EH (cell line): Measurements from ENCODE around the gene HES6.

Experiments used
- DNase-seq: peaks from one replicate; pipeline ENCODE4 v3.0.0-alpha.2; 2015; ENCODE audit warnings: low read depth

HES6 gene

DNA sequence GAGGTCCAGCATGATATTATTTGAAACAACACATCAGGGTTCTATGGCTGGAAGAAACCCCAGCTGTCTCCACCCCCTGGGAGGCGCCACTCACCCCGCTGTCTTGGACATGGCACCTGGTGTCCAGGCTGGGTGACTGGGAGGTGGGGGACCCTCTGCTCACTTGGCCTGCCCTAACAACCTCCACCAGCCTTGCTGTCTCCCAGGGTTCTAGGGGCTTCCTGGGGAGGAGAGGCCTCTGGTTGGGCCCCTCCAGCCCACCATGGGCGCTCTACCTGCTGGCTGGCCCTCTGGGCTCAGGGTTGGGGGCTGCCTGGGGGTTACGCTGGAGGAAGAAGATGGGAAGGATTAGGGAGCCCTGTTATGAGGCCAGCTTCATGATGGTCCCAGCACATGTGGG lies 32.3 kb upstream of the HES6 start:
- no peak for DNase-seq

DNA sequence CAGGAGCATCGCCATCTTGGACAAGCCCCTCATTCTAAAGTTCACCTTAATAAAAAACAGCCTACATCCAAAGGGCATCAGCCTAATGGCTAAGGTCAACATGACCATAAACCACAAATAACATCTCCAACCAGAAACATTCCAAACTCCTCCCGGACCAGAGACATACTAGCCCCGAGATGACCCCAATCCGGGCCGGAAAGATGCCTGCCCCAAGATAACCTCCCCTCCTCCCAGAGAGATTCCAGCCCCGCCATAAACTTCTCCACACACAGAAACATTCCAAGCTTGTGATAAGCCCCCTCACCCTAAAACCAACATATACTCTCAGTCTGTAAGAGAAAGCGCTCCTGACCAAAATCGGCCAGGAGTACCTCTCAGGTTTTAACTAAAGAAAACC lies 31.8 kb upstream of the HES6 start:
- peak; percentile 35 for DNase-seq

DNA sequence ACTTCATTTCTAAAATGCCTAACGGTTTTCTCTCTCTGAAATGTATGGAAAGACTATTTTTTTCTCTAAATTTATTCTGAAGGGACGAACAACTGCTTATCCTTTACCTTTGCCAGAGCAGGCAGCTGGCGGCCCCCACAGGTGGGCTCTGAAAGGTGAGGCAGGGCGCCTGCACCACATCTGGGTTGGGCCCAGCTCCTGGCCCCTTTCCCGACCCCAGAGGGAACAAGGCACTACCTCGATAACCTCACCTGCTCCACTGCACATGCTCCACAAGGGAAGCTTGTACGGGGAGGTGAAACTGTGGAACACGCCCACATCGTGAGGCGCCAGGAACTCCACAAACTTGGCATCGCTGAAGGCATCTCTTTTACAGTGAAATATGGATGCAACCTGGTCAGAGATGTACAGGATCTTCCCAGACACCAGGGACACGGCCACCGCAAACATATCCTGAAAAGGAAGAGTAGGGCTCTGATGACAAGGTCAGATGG lies 31.3 kb upstream of the HES6 start:
- no peak for DNase-seq

DNA sequence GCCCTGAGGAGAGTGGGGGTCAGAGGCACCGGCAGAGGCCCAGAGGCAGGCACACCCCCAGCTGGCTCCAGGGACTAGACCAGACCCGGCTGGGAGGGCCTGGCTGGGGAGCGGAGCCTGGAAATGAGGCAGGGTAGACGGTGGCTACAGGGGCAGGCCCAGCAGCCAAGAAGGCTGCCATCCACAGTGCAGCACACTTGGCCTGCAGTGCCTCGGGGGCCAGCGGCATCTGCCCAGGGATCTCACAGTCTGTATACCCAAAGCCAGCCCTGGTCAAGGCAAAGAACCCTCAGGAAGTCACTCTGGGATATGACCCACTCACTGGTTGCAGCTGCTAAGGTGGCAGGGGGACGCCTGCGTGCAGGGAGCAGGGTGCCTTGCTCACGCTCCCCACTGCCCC lies 30.8 kb upstream of the HES6 start:
- DNase-seq = no peak

DNA sequence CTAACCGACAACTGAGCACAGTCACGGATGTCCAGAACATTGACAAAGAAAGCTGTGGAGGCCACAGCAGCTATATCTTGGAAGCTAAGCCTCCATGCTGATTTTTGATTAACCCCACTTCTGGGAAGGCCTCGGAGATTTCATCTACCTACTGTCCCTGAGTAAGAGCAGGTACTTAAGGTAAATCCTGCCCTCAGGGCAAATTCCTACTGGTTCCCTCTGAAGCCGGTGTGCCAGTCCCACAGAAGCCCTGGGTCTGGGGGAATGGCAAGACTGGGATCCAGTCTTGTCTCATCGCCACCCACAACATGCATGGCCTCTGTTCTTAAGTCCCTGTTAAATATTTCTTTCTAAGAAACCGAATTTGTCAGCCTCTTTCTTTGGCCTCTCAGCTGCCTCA lies 29.9 kb upstream of the HES6 start:
- no peak for DNase-seq

DNA sequence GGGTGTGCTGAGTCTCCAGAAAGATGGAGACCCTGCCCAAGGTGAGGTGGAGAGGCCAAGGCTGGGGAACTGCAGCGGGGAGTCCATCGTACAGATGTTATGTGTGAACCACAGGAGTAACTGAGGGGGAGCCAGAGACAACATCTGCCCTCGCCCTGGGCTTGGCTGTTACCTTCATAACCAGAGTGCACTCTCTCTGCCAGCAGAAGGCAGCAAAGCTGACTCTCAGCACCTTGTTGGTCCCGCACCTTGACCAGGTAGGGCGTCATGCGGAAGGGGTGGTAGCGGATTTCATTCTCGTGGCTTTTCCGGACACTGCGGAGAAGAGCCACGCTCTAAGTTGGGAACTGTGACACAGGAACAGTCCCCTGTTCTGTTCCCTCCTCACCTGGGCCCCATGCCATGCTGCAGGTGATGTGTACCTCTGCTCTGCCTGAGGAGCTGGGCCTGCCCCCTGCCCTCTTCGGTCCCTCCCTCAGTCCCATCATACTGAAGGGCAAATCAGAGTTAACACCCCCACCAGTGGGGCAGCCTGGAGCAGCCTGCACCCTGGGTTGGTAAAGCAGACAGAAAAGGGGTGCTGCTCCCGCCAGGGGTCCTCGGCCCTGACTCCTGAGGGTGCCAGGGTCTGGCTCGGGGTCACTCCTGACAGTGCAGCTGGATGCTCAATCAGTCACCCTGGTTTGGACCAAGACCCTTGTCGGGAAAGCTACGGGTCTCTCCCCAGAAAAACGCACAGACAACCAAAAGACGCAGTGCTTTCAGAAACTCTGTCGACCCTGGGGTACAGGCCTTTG lies 28.2 kb upstream of the HES6 start:
- no peak for DNase-seq

DNA sequence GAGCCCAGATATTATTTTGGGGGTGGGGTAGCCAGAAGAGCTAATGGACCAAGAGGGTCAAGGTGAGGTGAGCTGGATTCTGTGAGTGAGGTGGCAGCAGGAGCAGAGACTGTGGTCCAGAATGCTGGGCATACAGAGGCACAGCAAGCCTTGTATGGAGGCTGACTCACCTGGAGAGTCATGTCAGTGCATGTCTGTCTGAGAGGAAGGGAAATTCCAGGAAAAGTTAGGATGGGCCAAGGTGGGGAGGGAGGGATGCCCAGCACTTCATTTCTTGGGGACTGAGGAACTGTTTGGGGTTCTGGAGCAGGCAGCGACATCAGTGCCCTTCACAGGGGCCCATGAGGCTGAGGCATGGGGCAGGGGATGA lies 27.5 kb upstream of the HES6 start:
- no peak for DNase-seq

DNA sequence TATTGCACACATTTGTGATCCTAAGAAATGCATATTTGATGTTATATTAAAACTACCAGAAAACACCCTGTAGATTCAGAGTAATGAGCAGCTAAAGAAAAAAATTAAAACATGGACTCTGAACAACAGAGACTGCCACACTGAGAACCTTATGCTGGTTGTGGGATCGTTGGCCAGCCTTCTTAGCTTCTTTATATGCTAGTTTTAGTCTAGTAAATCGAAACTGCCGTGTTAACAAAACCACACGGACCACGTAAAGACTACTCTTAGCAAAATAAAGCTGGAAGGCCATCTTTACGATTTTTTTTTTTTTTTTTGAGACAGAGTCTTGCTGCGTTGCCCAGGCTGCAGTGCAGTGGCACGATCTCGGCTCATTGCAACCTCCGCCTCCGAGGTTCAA lies 25.8 kb upstream of the HES6 start:
- DNase-seq = no peak

DNA sequence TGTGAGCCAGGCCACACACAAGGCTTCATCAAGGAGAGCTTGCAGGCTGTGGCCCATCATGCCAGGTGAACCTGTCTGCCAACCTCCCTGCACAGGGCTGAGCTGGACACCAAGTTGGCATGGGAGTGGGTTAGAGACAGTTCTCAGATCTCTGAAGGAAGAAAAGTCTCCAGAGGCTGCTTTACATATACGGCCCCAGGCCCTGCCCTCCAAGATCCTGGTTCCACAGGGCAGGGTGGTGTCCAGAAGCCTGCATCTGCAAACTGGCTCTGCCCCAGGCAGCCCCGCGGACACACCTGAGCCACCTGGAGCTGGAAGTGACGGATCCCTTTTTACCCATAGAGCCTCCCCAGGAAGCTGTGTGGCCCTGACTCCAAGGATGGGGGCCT lies 24.2 kb upstream of the HES6 start:
- no peak for DNase-seq

DNA sequence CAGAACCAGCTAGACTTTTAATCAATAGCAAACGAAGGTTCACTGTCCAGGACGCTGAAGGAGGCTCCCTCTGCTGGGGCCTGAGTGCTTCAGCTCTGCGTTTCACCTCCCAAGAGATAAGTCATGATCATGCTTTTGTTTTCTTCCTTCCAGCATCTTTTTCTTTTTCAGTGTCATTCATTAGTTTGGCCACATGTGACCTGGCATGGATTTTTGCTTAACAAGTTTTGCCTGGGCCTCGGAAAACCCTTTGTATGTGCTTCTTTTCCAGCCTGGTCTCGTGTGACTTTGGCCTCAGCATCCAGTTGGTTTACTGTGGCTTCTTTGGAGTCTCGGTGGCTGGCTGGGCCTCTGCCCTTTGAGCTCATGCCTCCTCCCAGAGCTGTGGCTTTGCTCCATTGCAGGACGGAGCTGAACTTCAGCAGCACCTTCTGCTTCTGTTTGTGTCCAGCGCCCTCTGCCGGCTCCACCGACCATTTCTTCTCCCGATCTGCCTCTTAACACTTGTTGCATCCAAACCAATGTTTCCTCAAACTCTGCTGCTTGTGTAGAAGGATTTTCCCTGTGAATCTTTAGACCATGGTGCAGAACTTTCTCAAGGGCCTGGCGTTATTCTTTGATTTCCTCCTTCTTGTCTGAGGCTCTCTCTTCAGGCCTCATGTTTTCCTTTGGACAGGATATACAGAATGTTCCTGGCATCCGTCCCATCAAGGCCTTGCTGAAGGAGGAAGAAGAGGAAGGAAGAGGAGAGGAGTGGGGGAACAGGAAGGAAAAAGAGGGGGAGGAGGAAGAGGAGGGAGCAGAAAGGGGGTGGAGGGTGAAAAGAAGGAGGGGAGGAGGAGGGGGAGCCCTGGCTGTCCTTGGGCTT lies 23.6 kb upstream of the HES6 start:
- peak; percentile 93 for DNase-seq

DNA sequence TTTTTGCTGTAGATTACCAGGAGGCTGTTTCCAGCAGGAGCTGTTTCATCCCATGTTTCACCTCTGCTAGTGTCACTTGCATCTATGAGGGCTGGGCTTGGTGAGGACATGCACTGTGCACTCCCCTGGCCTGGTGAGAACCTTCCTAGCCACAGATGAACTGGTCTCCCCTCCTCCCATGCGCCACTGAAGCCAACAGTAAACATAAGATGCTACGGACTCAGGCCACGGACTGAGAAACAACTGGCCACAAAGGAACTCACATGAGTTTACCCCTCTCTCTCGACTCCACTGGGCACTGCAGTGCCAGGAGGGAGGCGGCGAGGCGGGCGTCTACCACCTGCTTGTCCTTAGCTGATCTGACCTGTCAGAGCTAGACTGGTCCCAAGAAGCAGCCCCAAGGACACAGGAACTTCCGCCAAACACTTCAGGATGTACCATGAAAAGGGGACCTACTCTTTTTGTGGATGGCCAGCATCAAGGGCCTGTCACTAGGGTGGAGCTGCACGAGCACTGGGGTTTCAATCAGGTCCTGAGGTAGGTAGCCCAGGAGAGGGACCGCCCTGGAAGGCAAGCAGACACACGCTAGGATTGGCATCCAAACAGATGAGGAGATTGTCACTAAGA lies 22.8 kb upstream of the HES6 start:
- DNase-seq = no peak

DNA sequence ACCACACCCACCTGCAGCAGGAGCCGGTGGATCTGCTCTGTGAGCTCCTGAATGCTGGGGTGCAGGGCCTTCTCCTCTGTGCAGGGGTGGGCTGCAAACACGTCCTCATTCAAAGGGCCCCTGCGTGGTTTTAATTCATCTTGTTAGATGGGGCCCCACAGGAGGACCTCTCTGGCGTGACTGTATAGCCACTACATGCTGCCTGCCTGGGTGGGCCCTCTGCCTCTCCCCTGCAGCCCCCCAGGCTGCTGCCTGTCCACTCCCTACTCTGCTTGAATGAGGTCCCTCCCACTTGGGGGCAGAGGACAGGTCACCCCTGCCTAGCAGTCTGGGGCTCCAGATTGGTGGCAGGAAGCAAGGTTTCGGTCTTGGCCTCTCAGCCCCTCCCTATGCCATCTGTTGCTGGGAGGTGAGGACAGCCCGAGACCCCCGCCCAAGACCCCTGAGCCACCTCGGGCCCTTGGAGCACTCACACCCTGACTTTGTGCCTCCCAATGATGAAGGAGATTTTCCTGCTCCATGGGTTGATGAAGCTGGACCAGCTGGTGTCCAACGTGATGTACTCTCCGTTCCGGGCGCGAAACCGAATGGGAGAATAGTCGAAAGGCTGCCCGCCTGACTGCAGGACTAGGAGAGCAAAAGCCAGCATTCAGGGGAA lies 22.0 kb upstream of the HES6 start:
- no peak for DNase-seq

DNA sequence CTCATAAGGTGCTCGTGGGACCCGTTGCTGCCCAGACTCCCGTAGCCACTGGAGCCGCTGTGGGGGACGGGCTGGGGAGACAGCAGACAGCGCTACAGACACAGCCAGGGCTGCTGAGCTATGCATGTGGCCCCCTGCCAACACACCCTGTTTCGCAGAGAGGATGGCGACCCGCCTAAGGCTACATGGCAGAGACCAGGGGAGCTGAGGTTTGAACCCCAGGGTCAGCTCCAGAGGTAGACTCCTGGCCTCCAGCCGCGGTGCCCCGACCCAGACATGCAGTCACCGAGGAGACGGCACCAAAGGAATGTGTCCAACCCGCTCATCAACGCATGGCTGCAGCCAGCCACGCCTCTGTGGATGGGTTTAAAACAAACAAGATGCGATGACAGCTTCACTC lies 21.0 kb upstream of the HES6 start:
- no peak for DNase-seq

DNA sequence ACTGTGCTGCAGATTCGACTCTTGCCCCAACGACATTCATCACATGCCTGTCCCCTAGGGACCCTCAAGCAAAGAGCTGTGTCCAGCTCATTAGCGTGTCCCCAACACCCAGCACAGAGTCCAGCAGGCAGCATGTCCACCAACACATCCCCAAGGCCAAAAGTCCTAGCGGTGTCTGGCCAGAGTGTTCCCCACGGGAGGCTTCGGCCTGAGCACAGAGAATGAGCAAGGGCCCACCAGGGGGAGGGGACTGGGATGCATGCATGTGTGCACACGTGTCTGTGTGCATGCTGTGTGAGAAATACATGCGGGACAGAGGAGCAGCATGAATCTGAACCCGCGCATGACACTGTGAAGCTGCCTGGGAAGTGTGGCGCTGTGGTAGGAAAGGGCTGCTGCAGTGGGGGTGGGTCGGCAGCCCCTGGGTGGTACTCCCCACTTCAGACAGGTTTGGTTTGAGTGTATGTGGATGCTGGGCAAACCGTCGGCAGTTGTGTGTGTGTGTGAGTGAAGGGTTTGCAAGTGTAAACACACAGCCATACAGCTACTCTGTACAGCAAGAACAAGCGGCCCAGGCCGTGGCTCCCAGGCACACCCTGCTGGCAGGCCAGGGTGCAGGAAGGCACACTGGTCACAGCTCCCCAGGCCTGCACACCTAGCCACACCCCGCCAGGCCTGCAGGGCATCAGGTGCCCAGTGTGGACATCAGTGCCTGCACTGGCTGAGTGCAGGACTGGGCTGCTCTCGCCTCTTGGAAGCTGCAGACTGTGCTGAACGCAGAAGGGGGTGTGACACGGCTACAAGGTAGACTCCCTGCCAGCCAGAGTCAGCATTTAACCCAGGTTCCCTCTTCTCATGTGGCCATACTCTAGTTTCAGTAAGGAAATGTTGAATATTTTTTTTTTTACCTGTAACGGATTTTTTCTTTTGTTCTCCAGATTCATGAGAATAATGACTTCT lies 19.5 kb upstream of the HES6 start:
- DNase-seq = no peak

DNA sequence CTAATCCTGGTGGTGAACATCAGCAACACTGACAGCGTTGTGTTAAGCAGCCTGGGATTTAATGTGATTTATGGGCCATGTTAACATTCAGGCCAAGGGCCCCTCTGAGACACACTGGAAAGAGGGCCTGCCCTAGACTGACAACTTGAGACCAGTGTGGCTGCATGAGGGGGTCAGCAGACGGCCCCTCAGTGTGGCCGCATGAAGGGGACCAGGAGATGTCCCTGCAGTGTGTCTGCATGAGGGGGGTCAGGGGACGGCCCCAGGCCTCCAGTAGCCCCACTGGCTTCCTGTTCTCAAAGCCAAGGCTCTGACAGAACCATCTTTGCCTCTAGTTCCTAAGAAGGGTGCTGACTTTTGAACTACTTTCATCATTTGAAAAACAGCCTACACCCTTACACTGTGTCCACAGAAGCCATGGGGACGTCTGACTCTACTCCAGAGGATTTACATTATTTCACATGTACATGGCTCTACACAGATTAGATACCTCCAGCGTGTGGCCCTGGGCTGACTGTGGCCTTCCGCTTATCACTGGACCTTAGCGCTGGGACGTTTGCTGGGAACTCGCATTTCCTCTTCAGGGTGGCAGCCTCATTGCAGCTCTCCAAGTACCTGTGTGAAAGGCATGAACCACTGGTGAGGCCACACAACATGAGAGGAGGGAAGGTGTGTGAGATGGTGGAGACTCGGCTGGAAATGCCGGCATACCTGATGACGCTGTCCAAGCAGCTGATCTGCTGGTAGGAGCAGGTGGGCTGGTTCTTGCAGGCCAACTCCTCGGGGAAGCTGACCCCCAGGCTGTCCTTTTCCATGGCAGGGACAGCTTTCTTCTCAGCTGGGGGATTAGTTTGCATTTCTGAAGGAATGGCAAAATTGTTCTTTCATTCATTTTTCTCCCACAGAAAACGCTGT lies 18.2 kb upstream of the HES6 start:
- DNase-seq = no peak

DNA sequence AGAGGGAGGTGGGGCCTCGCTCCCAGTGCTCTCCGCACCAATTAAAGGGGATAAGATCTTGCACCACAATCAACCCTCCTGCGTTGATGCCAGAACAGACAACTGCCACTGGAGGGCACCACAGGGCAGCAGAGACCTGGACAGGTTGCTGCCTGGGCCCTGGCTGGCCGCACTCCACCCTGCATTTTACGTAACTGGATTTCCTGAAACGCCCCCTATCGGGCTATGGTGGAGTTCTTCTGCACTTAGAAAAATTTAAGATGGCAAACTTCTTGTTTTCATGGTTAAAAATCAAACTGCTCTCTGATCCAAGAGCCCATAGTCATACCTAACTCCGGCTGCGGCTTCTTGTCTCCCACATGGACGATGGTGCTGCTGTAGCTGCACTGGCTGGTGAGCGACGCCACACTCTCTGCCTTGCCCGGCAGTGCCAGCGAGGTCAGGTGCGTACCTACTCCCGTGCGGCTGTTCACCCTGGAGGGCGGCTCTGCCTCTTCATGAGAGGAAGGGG lies 16.8 kb upstream of the HES6 start:
- DNase-seq = peak; percentile 72

DNA sequence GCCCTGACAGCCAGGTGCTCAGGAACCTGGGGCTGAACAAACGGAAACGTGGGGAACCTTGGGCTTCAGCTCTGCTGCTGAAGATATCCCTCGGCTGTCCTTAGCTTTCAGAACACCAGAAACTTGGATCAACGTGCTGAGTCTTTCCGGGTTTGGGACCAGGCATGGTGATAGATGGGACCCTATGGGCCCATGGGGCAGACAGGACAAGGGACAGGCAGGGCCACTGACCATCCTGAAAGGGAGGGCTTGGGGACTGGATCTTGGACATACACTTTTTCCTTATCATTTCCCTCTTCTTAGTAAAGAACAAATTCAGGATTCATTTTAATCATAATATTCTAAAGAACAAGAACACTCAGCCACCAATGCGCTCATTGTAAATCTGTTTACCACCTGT lies 16.3 kb upstream of the HES6 start:
- no peak for DNase-seq

DNA sequence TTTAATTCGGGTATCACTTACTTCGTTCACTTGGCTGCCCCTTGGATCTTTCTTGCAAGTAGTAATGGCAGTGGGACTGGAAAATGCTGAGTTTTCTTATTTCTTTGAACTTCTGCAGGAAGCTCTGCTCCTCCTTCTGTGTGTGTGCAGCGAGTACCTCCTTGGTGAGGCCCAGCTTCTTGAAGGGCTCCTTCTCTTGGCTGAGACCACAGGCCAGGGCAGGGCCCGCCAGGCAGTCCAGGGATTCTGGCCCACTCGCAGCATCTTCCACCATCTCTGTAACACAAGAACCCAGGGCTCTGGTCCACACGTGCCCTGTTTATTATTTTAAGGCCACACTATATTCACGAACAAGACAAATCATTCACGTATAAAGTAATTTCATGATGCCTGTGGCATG lies 15.8 kb upstream of the HES6 start:
- no peak for DNase-seq

DNA sequence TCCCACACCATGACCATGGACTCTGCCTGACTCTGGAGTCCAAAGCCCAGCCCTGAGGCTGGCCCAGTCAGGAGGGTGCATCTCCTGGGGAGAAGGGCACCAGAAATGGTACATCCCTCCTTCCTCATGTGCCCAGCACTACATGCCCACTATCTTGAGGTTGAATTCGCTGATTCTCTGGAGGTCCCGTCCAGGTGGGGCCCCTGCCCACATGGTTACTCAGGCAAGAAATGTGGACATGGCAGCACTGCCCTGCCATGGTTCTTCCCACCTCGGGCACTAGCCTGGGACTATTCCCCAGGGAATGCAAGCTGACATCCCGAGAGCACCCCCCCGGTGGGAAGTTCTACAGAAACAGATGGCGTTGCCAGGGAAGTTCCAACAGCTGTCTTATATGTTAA lies 15.3 kb upstream of the HES6 start:
- no peak for DNase-seq
